GM12874 (cell line): Measurements from ENCODE around the gene NRP2.

Experiments
- TF ChIP-seq, protein P1 (sequence below): IDR thresholded peaks from 2 replicates; pipeline ENCODE4 v1.5.1; 2011; ENCODE audit warnings: low read depth, mild to moderate bottlenecking, control low read depth, low read length, moderate library complexity; ENCODE audit not compliant: insufficient read depth

NRP2 gene

DNA sequence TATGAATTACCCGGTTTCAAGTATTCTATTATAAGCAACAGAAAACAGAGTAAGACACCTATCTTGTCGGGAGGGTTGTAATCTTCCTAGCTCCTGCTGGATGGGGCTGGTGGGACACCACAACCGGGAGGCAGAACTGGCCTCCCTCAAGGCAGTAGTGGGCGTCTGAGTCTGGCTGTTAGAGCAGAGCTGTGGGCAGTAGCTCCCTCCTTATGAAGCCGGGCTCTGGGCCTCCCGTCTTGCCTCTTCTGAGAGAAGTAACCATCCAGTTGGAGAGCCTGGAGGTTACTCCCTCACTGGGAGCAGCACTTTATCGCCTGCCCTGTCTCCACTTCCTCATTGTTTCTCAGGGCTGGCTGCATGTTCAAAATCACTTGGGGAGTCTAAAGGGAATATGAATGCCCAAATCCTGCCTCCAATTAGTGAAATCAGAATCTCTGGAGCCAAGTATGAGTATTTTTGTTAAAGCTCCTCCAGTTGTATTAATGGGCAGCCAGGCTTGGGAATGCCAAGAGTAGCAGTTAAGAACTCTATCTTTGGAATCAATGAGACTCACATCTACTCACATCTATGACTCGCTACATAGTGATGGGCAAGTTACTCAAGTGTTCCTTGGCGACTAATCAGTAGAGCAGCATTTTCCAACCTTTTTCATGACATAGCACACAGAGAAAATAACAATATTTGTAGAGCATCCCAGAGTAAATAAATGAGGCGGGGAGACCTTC lies 27.3 kb upstream of the NRP2 start:
- TF ChIP-seq, protein P1, sequence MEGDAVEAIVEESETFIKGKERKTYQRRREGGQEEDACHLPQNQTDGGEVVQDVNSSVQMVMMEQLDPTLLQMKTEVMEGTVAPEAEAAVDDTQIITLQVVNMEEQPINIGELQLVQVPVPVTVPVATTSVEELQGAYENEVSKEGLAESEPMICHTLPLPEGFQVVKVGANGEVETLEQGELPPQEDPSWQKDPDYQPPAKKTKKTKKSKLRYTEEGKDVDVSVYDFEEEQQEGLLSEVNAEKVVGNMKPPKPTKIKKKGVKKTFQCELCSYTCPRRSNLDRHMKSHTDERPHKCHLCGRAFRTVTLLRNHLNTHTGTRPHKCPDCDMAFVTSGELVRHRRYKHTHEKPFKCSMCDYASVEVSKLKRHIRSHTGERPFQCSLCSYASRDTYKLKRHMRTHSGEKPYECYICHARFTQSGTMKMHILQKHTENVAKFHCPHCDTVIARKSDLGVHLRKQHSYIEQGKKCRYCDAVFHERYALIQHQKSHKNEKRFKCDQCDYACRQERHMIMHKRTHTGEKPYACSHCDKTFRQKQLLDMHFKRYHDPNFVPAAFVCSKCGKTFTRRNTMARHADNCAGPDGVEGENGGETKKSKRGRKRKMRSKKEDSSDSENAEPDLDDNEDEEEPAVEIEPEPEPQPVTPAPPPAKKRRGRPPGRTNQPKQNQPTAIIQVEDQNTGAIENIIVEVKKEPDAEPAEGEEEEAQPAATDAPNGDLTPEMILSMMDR = no peak

DNA sequence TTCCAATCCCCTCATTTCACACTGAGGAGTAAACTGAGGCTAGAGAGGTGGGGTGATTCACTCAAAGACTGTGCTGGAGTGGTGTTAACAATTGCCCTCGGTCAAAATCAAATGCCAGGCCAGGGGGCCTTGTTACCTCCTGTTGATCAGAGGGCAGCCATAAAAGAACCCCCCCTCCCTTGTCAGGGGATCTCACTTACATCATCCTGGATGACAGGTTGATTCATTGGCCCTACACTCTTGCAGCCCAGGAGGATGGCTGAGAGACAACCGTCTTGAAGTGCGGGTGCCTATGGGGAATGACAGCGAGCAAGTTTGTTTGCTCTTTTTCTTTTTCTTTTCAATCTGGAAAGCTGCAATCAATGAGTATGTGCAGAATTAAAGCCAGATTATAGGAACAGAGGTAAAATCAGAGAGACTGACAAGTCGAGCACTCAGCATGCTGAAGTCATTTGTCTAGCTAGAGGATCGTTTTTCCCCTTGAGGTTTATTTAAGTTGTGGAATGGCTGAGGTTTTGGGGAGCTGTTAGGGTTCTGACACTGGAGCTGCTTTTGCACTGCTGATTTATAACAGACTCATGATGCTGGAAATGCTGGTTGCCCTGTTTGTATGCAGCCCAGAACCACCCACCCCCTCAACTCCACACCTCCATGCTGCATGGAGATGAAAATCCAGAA lies 26.4 kb upstream of the NRP2 start:
- TF ChIP-seq, protein P1 = no peak

DNA sequence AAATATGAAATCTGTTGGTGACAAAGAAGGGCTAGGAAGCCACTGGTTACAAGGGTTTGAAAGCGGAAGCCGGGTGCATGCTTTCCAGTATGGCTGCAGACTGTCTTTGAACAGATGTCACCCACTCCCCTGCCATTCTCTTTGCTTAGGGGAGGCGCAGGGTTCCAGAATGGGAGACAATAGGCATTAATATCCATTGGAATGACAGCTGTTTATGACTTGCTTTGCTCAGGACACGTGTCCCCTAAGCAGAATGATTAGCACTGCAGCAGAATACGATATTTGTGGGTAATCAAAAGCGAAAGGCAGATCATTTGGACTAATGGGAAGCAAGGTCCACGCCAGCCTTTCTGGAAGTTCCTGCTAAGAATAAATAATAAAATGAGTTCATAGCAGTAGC lies 25.8 kb upstream of the NRP2 start:
- TF ChIP-seq, protein P1 = no peak

DNA sequence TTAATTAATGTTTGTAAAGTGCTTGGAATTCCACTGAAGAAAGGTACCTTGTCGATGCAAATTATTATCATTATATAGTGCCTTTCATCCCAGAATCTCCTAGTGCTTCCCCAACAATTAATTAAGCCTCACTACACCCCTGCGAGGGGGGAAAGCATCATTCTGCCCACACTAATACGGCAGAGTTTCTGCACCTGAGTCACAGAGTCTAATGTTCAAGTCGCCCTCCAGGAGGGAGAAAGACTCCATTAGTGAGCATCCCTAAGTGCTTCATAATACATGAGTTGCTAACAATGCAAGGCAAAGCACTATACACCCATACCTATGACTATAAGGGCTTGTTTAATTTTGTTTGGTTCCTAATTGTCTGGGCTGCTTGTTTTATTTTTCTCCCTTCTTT lies 25.4 kb upstream of the NRP2 start:
- TF ChIP-seq, protein P1 = no peak

DNA sequence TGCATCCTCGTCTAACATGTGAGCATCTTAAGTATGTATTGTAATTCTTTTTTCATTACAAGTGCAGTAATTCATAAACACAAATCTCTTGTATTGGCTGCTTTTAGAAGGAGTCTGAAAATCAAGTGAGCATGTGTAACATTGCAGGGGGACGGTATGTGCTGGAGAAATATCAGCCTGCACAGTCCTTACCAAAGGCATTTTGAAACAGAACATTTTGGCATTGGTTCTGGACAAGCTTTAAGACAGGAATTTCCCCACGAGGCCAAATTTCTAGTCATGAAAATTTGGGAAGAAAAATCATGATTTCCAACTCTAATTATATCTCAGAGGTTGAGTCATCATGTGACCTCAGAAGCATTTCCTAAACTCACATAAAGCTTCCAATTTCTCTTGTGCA lies 24.7 kb upstream of the NRP2 start:
- TF ChIP-seq, protein P1 = no peak

DNA sequence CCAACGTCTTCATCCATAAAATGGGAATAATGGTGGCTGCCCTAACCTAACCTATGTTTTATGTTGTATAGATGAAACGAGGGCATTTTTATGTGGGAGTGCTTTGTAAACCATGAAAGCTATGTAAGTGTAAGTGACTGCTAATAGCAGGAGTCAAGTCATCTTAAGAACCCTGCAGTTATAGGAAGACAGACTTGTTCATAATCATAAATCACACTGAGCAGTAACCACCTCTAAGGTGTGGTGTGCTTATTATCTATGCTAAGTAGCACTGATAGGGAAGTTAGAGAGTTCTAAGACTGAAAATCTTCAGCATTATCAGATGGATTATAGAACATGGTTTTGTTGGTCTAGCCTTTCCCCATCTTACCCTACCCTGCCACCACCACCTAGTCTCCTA lies 24.2 kb upstream of the NRP2 start:
- TF ChIP-seq, protein P1 = no peak

DNA sequence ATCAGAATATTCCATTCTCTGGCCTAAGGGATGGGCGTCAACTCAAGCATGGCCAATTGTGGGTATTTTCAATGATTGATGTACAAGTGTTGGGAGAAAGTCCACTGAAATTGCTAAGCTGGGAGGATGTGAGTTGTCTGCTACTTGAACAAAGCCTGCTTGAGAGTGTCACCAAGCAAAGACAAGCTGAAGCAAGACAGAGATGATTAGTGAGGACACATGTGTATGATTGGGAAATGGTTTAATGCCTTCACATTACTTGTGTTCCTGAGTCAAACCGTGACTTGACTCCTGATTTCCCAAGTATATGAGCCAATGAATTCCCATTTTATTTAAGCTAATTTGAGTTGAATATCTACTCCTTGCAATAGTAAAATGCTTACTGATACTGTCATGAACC lies 23.7 kb upstream of the NRP2 start:
- TF ChIP-seq, protein P1 = no peak
